ENCODE data around the gene HOXD9. TPM values are rescaled to one million over a fixed set of nuclear protein-coding genes. Genes with fewer than 3 reads are reported as not detected.

Gene HOXD9
- total RNA-seq, 1 experiment from 2014 or later, result not detected

- Histone ChIP-seq H3K4me3 (no peak overlapping the region), H3F3A (ENCODE audit: insufficient read depth, low read depth) (no peaks in the 10 kb centered on the region), H2AFZ (no peak overlapping the region), H3K27ac (no peak overlapping the region), H3K27me3 (ENCODE audit: insufficient read depth, low read depth) (peaks cover 91% of the 10 kb centered on the region), H3K79me2 (ENCODE audit: low read depth) (no peaks in the 10 kb centered on the region), H3K9me3 (ENCODE audit: insufficient read depth, low read depth) (no peaks in the 10 kb centered on the region), H3K9me2 (ENCODE audit: insufficient read depth) (no peaks in the 10 kb centered on the region), H3K4me2 (no peak overlapping the region), H4K20me1 (ENCODE audit: insufficient read depth) (no peaks in the 10 kb centered on the region), H3K36me3 (ENCODE audit: low read depth) (no peaks in the 10 kb centered on the region), H3K4me1 (replicated peaks; ENCODE audit: insufficient read depth) (no peaks in the 10 kb centered on the region)
- no TSS peak for BruUV-seq (replicated peaks)
- intact Hi-C loops (cut with micrococcal nuclease; ENCODE audit: unreplicated experiment), result no loop called here
- ChIA-PET POLR2A (ENCODE audit: unreplicated experiment) (no interaction called here), CTCF (no interaction called here)
- TF ChIP-seq CTCF (conservative IDR thresholded peaks at IDR 0.05) (no peak), EZH2 (IDR thresholded peaks at IDR 0.05; ENCODE audit: low read depth) (no peak)
- DNase-seq, result no peak
Measured at GRCh38 chr2:176152350-176153181, 30.0 kb downstream of the HOXD9 start.

- no peaks in the 10 kb centered on the region for H3F3A ChIP-seq (ENCODE audit: insufficient read depth, low read depth)
- intact Hi-C loops (cut with micrococcal nuclease; ENCODE audit: unreplicated experiment), result no loop called here
- H3K27ac ChIP-seq, result no peak overlapping the region
- DNase-seq, result no peak
- POLR2A ChIA-PET (ENCODE audit: unreplicated experiment), result no interaction called here
- no TSS peak for BruUV-seq (replicated peaks)
- no peaks in the 10 kb centered on the region for H3K36me3 ChIP-seq (ENCODE audit: low read depth)
- no peak overlapping the region for H3K4me3 ChIP-seq
- no peaks in the 10 kb centered on the region for H3K9me3 ChIP-seq (ENCODE audit: insufficient read depth, low read depth)
- TF ChIP-seq CTCF (conservative IDR thresholded peaks at IDR 0.05), result no peak
- peaks cover 90% of the 10 kb centered on the region for H3K27me3 ChIP-seq (ENCODE audit: insufficient read depth, low read depth)
- CTCF ChIA-PET, result no interaction called here
- H2AFZ ChIP-seq, result no peak overlapping the region
- H3K9me2 ChIP-seq (ENCODE audit: insufficient read depth), result no peaks in the 10 kb centered on the region
- H3K4me2 ChIP-seq, result no peak overlapping the region
- H4K20me1 ChIP-seq (ENCODE audit: insufficient read depth), result no peaks in the 10 kb centered on the region
- no peaks in the 10 kb centered on the region for H3K79me2 ChIP-seq (ENCODE audit: low read depth)
- no peaks in the 10 kb centered on the region for H3K4me1 ChIP-seq (replicated peaks; ENCODE audit: insufficient read depth)
Measured at GRCh38 chr2:176154576-176155252, 32.2 kb downstream of the HOXD9 start.

GRCh38 chr2:176155356-176156044, 33.0 kb downstream of the HOXD9 start:
- H2AFZ ChIP-seq, result no peak overlapping the region
- TF ChIP-seq EZH2 (IDR thresholded peaks at IDR 0.05; ENCODE audit: low read depth) (no peak), CTCF (conservative IDR thresholded peaks at IDR 0.05) (no peak)
- no peak overlapping the region for H3K4me3 ChIP-seq
- H3K79me2 ChIP-seq (ENCODE audit: low read depth), result no peaks in the 10 kb centered on the region
- no peak overlapping the region for H3K4me2 ChIP-seq
- ChIA-PET CTCF (no interaction called here), POLR2A (ENCODE audit: unreplicated experiment) (no interaction called here)
- peaks cover 90% of the 10 kb centered on the region for H3K27me3 ChIP-seq (ENCODE audit: insufficient read depth, low read depth)
- intact Hi-C loops (cut with micrococcal nuclease; ENCODE audit: unreplicated experiment), result no loop called here
- no peaks in the 10 kb centered on the region for H3K9me2 ChIP-seq (ENCODE audit: insufficient read depth)
- no peaks in the 10 kb centered on the region for H3F3A ChIP-seq (ENCODE audit: insufficient read depth, low read depth)
- no peak overlapping the region for H3K27ac ChIP-seq
- DNase-seq, result no peak
- no peaks in the 10 kb centered on the region for H4K20me1 ChIP-seq (ENCODE audit: insufficient read depth)
- BruUV-seq (replicated peaks), result no TSS peak
- no peaks in the 10 kb centered on the region for H3K9me3 ChIP-seq (ENCODE audit: insufficient read depth, low read depth)
- no peaks in the 10 kb centered on the region for H3K4me1 ChIP-seq (replicated peaks; ENCODE audit: insufficient read depth)
- no peaks in the 10 kb centered on the region for H3K36me3 ChIP-seq (ENCODE audit: low read depth)

All from PC-9 (cell line).